Suppressor macrophage (primary cell): ENCODE measurements around the gene ZNF316.

Experiments
- DNase-seq, 4 experiments: peaks; one replicate each; pipeline ENCODE4 v3.0.0-alpha.2; 2020 to 2022
- total RNA-seq, 17 experiments: gene quantifications; one replicate each; lab custom pipeline; 2026; ENCODE audit warnings: mixed read lengths in 6 of 17, inconsistent platforms in 3 of 17; lab: John Stamatoyannopoulos, UW

ZNF316 gene
- total RNA-seq = 12.0 to 108 (median 41.1) reads per million in 17 experiments

GRCh38 chr7:6636741-6637543, at the start of gene ZNF316:
Gene ZNF316 (plus strand): TSS chr7:6637318. CDS start chr7:6642410, 5,092 bp downstream.
- peak; percentile 84 to 96 (median 91) for DNase-seq

- no peak for DNase-seq
These were observed 48.6 kb upstream of the ZNF316 start for GRCh38 chr7:6588566-6588965.

GRCh38 chr7:6589151-6589828, 47.8 kb upstream of the ZNF316 start:
- DNase-seq = no peak

GRCh38 chr7:6589829-6590644, 47.1 kb upstream of the ZNF316 start, which contains the start of gene INTS15:
Gene INTS15 (plus strand): TSS chr7:6590021. CDS start chr7:6590284, 263 bp downstream.
- peak; percentile 87 to 96 (median 94) for DNase-seq

- no peak for DNase-seq
These were observed 46.4 kb upstream of the ZNF316 start for GRCh38 chr7:6590645-6591110.

- no peak for DNase-seq
These were observed 37.0 kb upstream of the ZNF316 start for GRCh38 chr7:6600093-6600492.

GRCh38 chr7:6604458-6604857, 32.7 kb upstream of the ZNF316 start:
- DNase-seq = no peak

GRCh38 chr7:6606866-6607583, 30.1 kb upstream of the ZNF316 start:
- DNase-seq = no peak

- no peak for DNase-seq
These were observed 29.5 kb upstream of the ZNF316 start for GRCh38 chr7:6607651-6608051.

GRCh38 chr7:6608081-6608480, 29.0 kb upstream of the ZNF316 start:
- DNase-seq = no peak

GRCh38 chr7:6608794-6609193, 28.3 kb upstream of the ZNF316 start:
- no peak for DNase-seq

GRCh38 chr7:6612819-6613218, 24.3 kb upstream of the ZNF316 start:
- DNase-seq = no peak

- no peak for DNase-seq
These were observed 23.4 kb upstream of the ZNF316 start for GRCh38 chr7:6613706-6614105.

- no peak for DNase-seq
These were observed 22.0 kb upstream of the ZNF316 start, which contains the start of gene ZNF853 for GRCh38 chr7:6614953-6615722. Gene ZNF853 (plus strand): TSS chr7:6615610. CDS start chr7:6616175, 565 bp downstream.

GRCh38 chr7:6615723-6616555, 21.2 kb upstream of the ZNF316 start:
- DNase-seq = no peak

- DNase-seq = no peak
These were observed 20.1 kb upstream of the ZNF316 start for GRCh38 chr7:6616854-6617643.

- no peak for DNase-seq
These were observed 18.5 kb upstream of the ZNF316 start for GRCh38 chr7:6618621-6619020.

GRCh38 chr7:6619961-6620360, 17.2 kb upstream of the ZNF316 start:
- DNase-seq = no peak
